ENCODE results near the gene ALDH5A1.

ALDH5A1 gene

DNA sequence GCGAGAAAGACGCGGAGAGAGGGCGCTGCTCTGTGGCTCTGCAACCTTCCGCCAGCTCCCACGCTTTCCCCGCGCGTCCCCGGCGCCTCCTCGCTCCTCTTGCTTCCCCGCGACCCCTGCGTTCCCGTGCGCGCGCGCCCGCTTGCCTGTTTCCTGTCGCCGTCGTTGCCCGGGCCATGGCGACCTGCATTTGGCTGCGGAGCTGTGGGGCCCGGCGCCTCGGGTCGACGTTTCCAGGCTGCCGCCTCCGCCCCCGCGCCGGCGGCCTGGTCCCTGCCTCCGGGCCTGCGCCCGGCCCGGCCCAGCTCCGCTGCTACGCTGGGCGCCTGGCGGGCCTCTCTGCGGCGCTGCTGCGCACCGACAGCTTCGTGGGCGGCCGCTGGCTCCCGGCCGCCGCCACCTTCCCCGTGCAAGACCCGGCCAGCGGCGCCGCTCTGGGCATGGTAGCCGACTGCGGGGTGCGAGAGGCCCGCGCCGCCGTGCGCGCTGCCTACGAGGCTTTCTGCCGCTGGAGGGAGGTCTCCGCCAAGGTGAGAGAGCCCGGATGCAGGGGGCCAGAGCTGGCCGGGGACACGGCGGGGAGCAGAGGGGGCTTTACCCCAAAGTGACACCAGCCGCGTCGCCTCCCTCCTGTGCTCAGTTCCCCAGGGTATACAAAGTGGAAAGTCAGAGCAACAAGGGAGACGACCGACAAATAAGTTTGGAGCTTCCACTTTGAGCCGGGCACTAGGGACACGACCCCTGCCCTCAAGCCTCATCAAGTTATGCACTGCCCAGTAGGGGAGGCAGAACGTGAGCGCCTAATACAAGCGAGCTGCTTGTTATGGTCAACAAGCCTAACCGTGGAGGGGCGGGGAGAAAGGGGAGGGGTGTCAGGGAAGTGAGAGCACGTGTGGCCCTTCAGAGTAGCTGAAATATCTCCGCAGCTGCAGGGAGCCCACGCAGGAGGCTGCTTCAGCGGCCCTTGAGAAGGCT, at the start of gene ALDH5A1:
TSS of gene ALDH5A1 (plus strand) at position 149 of the 975 bp plus-strand sequence. CDS start at position 177, 28 bp downstream.
- Histone ChIP-seq H3K36me3 (ENCODE audit: insufficient read depth, low read length) (no peaks in the 10 kb centered on the region), H3K4me1 (ENCODE audit: control insufficient read depth, insufficient read depth, low read length, unreplicated experiment) (peaks cover 6% of the 10 kb centered on the region), H3K27ac (ENCODE audit: low read depth, low read length) (no peak within 1 kb of the TSS), H3K79me2 (ENCODE audit: control insufficient read depth, insufficient read depth, low read length, unreplicated experiment) (no peaks in the 10 kb centered on the region), H3K4me3 (ENCODE audit: low read depth, low read length) (peak within 1 kb of the TSS; percentile 89), H2AFZ (ENCODE audit: low read length, unreplicated experiment) (peak within 1 kb of the TSS; percentile 100), H3K27me3 (ENCODE audit: insufficient read depth, low read length) (peaks cover 8% of the 10 kb centered on the region; the same call in 1 of the 2 replicates)

DNA sequence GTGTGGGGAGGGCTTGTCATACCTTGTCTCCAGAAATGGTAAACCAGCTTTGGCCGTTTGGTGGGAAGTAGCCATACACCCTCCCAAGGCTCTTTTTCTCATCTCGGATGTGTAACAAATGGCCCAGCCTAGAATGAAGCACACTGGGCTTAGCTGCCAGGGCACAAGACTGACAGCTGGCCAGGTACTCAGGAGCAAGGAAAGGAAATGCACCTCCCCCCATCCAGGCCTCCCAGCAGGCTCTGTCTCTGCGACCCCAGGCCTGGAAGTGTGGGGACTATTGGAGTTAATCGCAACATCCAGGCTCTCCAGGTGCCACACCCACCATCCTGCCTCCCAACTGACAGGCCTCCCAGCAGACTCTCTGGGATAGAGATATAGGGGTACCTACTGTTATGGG, 49.1 kb upstream of the ALDH5A1 start:
- Histone ChIP-seq H3K4me3 (ENCODE audit: low read depth, low read length) (no peak overlapping the region), H3K27me3 (ENCODE audit: insufficient read depth, low read length) (no peaks in the 10 kb centered on the region), H2AFZ (ENCODE audit: low read length, unreplicated experiment) (no peak overlapping the region)

DNA sequence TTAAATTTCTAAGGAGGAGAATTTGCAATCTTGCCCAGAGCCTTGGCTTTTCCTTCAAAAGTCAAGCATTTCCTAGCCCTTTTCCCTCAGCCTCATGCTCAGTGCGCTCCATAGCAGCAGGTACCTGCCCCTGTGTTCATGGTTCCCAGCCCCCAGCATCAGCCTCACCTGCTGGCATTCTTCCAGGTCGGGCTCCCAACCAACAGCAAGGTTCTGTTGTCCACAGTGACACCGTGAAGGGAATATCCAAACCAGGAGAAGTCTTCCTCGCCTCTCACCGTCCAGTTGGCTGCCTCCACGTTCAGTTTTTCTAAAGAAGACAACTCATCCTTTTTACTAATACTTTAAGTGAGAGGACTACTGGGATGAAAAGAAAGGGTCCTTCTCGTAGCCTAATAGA, 48.1 kb upstream of the ALDH5A1 start:
- H3K4me1 ChIP-seq (ENCODE audit: control insufficient read depth, insufficient read depth, low read length, unreplicated experiment) = no peaks in the 10 kb centered on the region

More for the DNA sequence above, 49.1 kb upstream of the ALDH5A1 start:
- no peaks in the 10 kb centered on the region for H3K36me3 ChIP-seq (ENCODE audit: insufficient read depth, low read length)
- H3K4me1 ChIP-seq (ENCODE audit: control insufficient read depth, insufficient read depth, low read length, unreplicated experiment) = no peaks in the 10 kb centered on the region
- H3K27ac ChIP-seq (ENCODE audit: low read depth, low read length) = no peak overlapping the region
- no peaks in the 10 kb centered on the region for H3K79me2 ChIP-seq (ENCODE audit: control insufficient read depth, insufficient read depth, low read length, unreplicated experiment)

DNA sequence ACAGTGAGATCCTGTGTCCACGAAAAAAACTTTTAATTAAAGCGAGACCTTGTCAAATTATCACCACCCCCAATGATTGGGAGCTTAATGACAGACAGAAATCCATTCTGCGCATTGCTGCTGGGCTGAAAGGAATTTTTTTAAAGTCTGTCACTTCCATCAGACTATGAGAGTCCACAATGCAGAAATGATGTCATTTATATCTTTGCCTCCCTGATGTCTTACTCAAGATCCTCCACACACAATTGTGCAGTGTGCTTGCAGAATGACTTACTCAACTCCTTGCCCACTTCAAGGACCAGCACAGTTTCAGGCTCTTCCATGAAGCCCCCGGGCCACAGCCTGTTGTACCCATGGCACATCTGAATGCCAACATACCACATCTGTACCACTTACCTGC, 46.4 kb upstream of the ALDH5A1 start:
- no peak overlapping the region for H2AFZ ChIP-seq (ENCODE audit: low read length, unreplicated experiment)
- H3K27me3 ChIP-seq (ENCODE audit: insufficient read depth, low read length) = no peaks in the 10 kb centered on the region
- H3K27ac ChIP-seq (ENCODE audit: low read depth, low read length) = no peak overlapping the region
- no peak overlapping the region for H3K4me3 ChIP-seq (ENCODE audit: low read depth, low read length)
- H3K79me2 ChIP-seq (ENCODE audit: control insufficient read depth, insufficient read depth, low read length, unreplicated experiment) = no peaks in the 10 kb centered on the region
- H3K4me1 ChIP-seq (ENCODE audit: control insufficient read depth, insufficient read depth, low read length, unreplicated experiment) = no peaks in the 10 kb centered on the region
- H3K36me3 ChIP-seq (ENCODE audit: insufficient read depth, low read length) = no peaks in the 10 kb centered on the region

More for the DNA sequence above, 48.1 kb upstream of the ALDH5A1 start:
- Histone ChIP-seq H3K27me3 (ENCODE audit: insufficient read depth, low read length) (no peaks in the 10 kb centered on the region), H3K27ac (ENCODE audit: low read depth, low read length) (no peak overlapping the region), H2AFZ (ENCODE audit: low read length, unreplicated experiment) (no peak overlapping the region), H3K4me3 (ENCODE audit: low read depth, low read length) (no peak overlapping the region), H3K79me2 (ENCODE audit: control insufficient read depth, insufficient read depth, low read length, unreplicated experiment) (no peaks in the 10 kb centered on the region), H3K36me3 (ENCODE audit: insufficient read depth, low read length) (no peaks in the 10 kb centered on the region)

DNA sequence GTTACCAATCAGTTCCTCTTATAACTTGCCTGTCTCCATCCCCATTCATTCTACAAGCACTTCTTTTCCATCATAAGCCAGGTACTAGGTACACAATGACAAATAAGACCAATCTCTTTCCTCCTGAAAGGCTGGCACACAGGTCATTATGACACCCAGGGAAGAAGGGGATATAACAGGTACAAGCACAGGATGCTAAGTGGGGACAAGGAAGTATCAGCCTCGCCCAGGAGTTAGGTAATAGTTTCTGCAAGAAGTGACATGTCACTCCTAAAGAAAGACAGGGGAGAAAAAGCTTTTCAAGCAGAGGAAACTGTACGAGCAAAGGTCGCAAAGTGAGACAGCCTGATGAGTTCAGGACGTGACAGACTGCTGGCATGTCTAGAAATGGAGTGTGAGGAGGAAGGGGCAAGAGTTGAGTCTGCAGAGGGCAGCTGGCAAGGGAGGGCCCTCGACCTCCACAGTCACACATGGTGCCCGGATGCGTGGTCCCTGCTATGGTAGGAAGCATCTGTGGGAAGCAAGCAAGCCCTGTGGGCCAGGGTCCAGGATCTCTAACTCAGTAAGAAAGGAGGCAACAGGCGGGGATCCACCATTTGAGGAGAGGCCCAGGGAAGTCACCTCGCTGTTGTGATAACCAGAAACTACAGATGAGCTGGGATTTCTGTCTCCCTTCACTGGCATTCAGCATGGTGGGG, 45.8 kb upstream of the ALDH5A1 start:
- H3K36me3 ChIP-seq (ENCODE audit: insufficient read depth, low read length) = no peaks in the 10 kb centered on the region
- no peaks in the 10 kb centered on the region for H3K27me3 ChIP-seq (ENCODE audit: insufficient read depth, low read length)
- no peak overlapping the region for H3K4me3 ChIP-seq (ENCODE audit: low read depth, low read length)
- H3K79me2 ChIP-seq (ENCODE audit: control insufficient read depth, insufficient read depth, low read length, unreplicated experiment) = no peaks in the 10 kb centered on the region
- H2AFZ ChIP-seq (ENCODE audit: low read length, unreplicated experiment) = no peak overlapping the region
- H3K4me1 ChIP-seq (ENCODE audit: control insufficient read depth, insufficient read depth, low read length, unreplicated experiment) = no peaks in the 10 kb centered on the region
- no peak overlapping the region for H3K27ac ChIP-seq (ENCODE audit: low read depth, low read length)

DNA sequence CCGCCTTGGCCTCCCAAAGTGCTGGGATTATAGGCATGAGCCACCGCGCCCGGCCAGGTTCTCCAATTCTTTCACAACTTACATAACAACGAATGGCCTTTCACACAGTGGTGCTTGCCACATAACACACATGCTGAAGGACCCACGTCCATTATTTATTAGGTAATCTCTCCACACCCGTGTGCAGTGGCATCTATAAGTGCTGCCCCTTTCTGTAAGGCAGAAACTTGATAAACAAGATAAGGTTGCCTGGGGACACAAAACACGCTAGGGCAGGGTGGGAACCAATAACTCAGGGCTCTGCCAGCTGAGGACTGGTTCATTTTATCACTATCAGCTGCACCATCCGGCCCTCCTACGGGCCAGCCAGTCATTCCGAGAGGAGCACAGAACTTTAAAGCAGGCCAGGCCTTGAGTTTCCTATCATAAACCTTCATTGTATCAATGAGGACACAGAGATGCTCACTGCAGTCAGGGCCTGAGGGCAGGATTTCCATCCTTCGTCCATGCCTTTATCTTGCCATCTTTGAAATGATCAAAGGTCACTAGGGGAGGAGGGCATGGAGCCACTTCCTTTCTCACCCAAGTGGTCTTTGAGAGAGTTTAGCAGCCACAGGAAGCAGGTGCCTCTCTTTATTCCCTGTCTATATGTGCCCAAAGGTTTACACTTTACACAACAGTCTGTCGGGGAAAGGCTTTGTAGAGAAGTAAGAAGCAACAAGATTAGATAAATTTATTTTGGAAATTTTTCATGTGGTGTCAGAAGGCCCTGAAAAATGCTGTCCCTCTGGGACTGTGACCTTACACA, 43.0 kb upstream of the ALDH5A1 start:
- H3K4me3 ChIP-seq (ENCODE audit: low read depth, low read length) = no peak overlapping the region
- no peaks in the 10 kb centered on the region for H3K4me1 ChIP-seq (ENCODE audit: control insufficient read depth, insufficient read depth, low read length, unreplicated experiment)
- H3K79me2 ChIP-seq (ENCODE audit: control insufficient read depth, insufficient read depth, low read length, unreplicated experiment) = no peaks in the 10 kb centered on the region
- H3K36me3 ChIP-seq (ENCODE audit: insufficient read depth, low read length) = no peaks in the 10 kb centered on the region
- H3K27me3 ChIP-seq (ENCODE audit: insufficient read depth, low read length) = no peaks in the 10 kb centered on the region
- H3K27ac ChIP-seq (ENCODE audit: low read depth, low read length) = no peak overlapping the region
- H2AFZ ChIP-seq (ENCODE audit: low read length, unreplicated experiment) = no peak overlapping the region

GRCh38 chr6:24453921-24454320, 40.8 kb upstream of the ALDH5A1 start:
- no peak overlapping the region for H2AFZ ChIP-seq (ENCODE audit: low read length, unreplicated experiment)
- no peaks in the 10 kb centered on the region for H3K27me3 ChIP-seq (ENCODE audit: insufficient read depth, low read length)
- H3K79me2 ChIP-seq (ENCODE audit: control insufficient read depth, insufficient read depth, low read length, unreplicated experiment) = no peaks in the 10 kb centered on the region
- no peaks in the 10 kb centered on the region for H3K4me1 ChIP-seq (ENCODE audit: control insufficient read depth, insufficient read depth, low read length, unreplicated experiment)
- H3K27ac ChIP-seq (ENCODE audit: low read depth, low read length) = no peak overlapping the region
- H3K36me3 ChIP-seq (ENCODE audit: insufficient read depth, low read length) = no peaks in the 10 kb centered on the region
- H3K4me3 ChIP-seq (ENCODE audit: low read depth, low read length) = no peak overlapping the region

- Histone ChIP-seq H3K4me3 (ENCODE audit: low read depth, low read length) (no peak overlapping the region), H3K27ac (ENCODE audit: low read depth, low read length) (no peak overlapping the region), H3K27me3 (ENCODE audit: insufficient read depth, low read length) (no peaks in the 10 kb centered on the region)
Measured at GRCh38 chr6:24454452-24454851, 40.3 kb upstream of the ALDH5A1 start.

DNA sequence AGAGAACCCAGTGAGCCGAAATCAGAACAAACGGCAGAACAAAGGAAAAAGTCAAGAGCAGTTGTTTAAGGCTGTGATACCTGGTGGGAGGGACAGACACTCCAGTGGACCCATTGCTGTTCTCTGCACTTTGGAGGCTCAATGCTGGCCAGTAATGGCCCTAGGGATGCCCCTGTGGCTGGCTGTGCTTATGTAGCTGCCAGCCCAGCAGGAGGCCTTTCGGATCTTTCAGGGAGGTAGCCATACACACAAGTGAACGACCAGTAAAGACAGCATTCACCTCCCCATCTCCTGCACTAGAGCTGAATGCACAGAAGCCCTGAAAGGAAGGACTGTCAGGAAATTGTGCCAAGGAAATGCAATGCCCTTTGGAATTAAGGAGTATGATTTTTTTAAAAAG, 39.7 kb upstream of the ALDH5A1 start:
- Histone ChIP-seq H3K27me3 (ENCODE audit: insufficient read depth, low read length) (no peaks in the 10 kb centered on the region), H3K27ac (ENCODE audit: low read depth, low read length) (no peak overlapping the region), H3K36me3 (ENCODE audit: insufficient read depth, low read length) (no peaks in the 10 kb centered on the region), H2AFZ (ENCODE audit: low read length, unreplicated experiment) (no peak overlapping the region), H3K4me3 (ENCODE audit: low read depth, low read length) (no peak overlapping the region), H3K4me1 (ENCODE audit: control insufficient read depth, insufficient read depth, low read length, unreplicated experiment) (no peaks in the 10 kb centered on the region), H3K79me2 (ENCODE audit: control insufficient read depth, insufficient read depth, low read length, unreplicated experiment) (no peaks in the 10 kb centered on the region)

More at GRCh38 chr6:24454452-24454851, 40.3 kb upstream of the ALDH5A1 start:
- Histone ChIP-seq H3K36me3 (ENCODE audit: insufficient read depth, low read length) (no peaks in the 10 kb centered on the region), H3K4me1 (ENCODE audit: control insufficient read depth, insufficient read depth, low read length, unreplicated experiment) (no peaks in the 10 kb centered on the region), H3K79me2 (ENCODE audit: control insufficient read depth, insufficient read depth, low read length, unreplicated experiment) (no peaks in the 10 kb centered on the region), H2AFZ (ENCODE audit: low read length, unreplicated experiment) (no peak overlapping the region)

DNA sequence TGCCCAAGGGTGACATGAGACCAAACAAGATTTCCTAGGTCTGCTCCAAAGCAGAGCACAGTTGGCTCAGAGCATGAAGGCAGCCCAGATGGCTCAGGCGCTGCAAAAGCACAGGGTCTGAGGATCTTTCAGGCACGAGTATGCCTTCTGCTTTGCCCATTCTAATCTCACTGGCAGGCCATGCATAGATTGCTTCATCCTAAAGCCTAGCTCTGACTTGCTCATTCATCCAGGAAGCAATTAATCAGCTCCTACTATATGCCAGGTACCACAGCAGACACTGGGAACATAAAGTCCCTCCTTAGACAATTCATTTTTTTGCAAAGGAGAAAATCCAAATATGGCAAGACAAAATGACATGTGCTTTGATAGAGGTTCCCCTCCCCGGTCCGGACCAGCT, 36.6 kb upstream of the ALDH5A1 start:
- Histone ChIP-seq H3K4me1 (ENCODE audit: control insufficient read depth, insufficient read depth, low read length, unreplicated experiment) (no peaks in the 10 kb centered on the region), H3K4me3 (ENCODE audit: low read depth, low read length) (no peak overlapping the region), H3K27me3 (ENCODE audit: insufficient read depth, low read length) (no peaks in the 10 kb centered on the region), H3K27ac (ENCODE audit: low read depth, low read length) (no peak overlapping the region), H3K79me2 (ENCODE audit: control insufficient read depth, insufficient read depth, low read length, unreplicated experiment) (no peaks in the 10 kb centered on the region), H2AFZ (ENCODE audit: low read length, unreplicated experiment) (no peak overlapping the region), H3K36me3 (ENCODE audit: insufficient read depth, low read length) (no peaks in the 10 kb centered on the region)

Data from ACC112 (cell line).